ELF-1 (cell line): ENCODE measurements around the gene SFI1.
A peak's percentile ranks its signal among the peaks of the same experiment; 100 is the strongest.

Experiments
- DNase-seq: peaks from one replicate; pipeline ENCODE4 v3.0.0-alpha.2; 2016; ENCODE audit warnings: low read depth, low spot score

Gene SFI1

DNA sequence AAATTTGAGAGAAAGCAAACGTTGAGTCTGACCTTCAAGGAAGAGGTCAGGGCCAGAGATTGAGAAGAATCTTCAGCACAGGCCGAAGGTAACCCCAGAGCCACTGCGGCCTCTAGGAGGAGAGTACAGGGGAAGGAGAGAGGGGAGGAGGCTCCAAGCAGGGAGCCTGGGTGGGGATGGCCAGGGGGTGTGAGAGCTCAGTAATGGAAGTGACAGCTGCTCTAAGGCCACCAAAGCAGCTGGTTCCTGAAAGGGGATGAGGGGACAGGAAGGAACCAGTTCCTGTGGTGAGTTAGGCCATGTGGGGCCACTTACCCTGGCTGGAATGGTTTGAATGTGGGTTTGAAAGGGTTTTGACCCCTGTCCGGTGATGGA lies 119.6 kb downstream of the SFI1 start:
- DNase-seq = no peak

DNA sequence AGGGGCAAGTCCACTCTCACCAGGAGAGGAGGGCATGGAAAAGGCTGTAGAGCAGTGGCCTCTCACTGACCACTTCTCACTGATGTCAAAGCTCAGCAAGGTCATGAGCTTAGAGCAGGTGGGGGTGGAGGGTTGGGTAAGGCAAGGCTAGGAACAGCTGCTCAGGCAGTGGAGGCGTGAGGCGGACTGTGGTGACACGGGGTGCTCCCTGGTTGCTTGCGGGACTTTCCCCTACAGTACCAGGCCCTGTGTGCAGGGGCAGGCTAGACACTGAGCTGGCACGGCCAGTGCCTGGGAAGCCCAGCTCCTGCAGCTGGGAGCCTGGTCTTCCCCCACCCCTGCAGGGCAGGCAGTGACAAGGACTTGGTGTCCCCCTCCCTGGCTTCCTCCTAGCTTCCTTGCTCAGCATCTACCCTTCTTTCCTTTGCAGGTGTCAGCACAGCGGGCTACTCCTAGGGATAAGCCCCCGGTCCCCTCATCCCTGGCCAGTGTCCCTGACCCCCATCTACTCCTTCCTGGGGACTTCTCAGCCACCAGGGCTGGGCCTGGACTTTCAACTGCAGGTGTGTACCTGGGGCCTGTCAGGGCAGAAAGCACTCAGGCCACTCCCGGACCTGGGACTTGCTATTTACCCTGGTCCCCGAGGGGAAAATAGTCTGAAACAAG lies 120.1 kb downstream of the SFI1 start:
- DNase-seq = no peak

DNA sequence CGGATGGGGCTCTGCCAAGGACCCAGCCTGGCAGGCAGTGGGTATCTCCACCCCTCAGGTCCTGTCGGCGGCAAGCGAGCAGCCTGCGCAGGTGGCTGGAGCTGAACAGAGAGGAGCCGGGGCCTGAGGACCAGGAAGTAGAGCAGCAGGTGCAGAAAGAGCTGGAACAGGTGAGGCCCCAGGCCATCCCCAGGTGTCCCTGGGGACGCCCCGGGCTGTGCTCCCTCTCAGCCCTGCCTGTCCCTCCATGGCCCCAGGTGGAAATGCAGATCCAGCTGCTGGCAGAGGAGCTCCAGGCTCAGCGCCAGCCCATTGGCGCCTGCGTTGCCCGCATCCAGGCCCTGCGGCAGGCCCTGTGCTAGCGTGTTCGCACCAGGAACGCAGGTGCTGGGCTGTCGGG lies 121.7 kb downstream of the SFI1 start:
- no peak for DNase-seq

DNA sequence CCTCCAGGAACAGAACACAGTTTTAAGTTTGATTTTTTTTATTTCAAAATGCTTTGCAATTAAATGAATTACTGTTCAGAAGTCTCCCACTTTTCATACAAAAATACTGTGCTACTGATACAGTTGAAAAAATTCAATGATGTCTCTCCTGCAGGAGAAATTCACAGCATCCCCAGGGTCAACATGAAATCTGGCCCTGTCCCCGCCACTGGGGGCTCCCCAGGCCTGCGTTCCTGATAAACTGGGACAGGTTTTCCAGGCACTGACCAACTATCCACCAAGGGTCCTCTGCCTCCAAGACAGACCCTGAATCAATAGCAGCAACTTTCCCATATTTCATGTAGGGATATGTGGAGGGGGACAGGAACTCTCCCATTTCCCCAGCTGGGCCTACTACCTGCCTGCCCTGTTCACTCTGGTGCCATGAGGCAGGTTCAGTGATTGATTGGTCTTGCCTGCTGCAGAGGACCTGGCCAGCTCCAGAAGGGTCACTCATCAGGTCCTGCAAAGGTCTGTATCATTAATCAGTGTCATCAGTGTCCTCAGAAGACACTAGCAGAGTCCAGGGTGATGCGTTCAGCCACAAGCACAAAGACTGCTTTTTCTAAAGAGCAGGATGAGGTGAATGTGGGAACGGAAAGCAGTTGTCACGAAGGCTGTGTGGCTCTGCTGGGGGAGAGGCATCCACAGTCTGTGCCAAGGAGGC lies 122.3 kb downstream of the SFI1 start:
- DNase-seq = no peak

DNA sequence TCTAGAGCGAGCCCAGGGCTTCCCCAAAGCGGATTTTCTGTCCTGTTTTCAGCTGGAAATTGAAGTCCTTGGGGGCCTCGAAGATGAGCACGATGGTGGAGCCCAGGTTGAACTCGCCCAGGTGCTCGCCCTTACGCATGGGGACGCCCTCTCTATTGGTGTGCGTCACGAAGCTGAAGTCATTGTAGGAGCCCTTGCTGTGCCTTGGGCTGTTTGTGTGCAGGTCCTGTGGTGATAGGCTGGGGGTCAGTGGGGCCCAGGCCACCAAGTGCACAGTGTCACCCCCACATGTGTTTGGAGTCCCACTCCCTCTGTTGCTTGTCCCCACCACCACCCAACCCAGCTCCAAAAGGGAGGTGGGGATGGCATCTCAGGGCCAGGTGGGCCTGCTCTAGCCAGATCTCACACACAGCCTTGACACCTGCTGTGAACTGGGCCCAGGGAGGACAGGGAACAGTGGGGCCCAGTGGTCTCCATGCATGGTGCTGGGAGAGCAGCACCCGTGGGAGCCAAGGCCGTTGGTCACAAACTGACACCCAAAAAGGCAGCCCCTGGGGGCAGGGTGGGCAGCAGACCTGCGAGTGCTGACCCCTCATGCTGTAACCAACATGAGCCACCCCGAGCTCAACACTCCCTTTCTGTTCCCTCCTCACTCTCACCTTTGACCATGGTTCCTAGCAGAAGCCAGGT lies 123.4 kb downstream of the SFI1 start:
- DNase-seq = no peak

GRCh38 chr22:31620756-31621480 lies 124.6 kb downstream of the SFI1 start:
- no peak for DNase-seq

DNA sequence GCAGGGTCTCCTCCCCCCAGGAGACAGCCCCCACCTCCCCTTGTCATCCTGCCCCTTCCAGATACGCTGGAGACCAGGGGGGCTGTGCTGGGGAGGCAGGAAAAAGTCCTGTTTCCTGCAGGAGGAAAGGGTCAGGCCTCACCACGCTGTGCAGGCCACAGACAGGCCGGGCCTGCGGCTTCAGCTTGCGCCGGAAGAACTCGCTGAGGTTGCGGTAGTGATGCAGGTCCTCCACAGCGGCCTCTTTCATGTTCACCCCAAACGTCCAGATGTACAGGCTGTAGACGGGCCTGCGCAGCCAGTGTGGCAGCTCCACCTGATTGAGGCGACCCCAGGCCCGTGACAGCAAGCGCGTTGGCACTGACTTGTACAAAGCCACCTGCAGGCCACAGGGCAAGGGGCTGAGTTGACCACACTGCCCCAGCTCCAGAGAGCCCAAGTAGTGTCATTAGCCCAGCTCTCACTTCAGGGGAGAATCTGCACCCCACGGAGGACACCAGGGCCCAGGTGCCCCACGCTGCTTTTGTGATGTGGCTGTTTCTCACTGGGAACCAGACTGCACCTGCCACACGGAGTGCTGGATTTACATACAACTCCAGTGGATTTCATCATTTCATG lies 125.3 kb downstream of the SFI1 start:
- no peak for DNase-seq

GRCh38 chr22:31622980-31623379 lies 126.6 kb downstream of the SFI1 start:
- no peak for DNase-seq

DNA sequence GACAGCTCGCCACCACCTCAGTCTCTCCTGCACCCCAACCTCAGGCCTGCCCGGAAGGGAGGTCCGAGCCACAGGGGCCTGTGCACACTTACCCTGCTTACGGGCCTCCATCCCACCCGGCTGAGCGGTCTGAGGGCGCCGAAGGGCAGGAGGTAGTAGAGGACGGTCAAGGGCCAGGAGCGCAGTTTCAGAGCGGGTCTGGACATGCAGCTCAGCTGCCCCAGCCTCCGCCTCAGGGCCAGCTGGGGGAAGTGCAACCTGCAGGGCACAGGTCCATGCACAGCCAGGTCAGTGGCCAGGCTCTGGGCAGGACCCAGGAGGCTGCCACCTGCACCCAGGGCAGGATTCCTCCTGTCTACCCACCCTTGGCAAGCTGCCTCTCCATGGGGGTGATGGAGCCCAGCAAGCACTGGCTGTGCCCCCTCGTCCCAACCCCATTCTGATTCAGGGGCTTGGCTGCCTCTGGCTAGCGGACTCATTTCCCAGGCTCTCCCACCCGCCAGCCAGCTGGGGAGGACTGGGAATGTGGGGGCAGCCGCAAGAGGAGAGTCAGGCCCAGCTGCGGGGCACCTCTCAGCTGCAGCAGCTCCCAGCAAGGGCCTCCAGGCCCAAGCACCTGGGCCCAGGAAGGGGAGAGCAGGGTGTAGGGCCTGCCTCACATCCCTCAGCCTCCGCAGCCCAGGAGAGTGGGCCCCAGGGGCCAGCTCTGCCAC lies 127.4 kb downstream of the SFI1 start:
- no peak for DNase-seq

DNA sequence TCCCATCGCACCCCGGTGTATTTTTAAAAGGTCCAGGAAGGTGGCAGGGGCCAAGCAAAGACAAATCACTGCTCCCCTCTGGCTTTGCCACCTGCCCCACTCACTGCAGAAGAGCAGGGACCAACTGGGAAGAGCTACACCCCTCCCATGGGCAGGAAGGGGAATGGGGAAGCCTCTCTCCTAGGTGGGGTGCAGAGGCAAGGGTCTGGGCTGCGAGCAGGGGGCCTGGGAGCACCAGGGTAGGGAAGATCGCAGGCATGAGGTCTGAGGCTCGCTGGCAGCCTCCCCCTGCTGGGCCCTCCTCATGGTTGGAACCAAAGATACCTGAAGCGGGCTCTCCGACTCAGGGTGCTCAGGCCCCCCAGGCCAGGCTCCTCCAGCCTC lies 128.9 kb downstream of the SFI1 start:
- no peak for DNase-seq

DNA sequence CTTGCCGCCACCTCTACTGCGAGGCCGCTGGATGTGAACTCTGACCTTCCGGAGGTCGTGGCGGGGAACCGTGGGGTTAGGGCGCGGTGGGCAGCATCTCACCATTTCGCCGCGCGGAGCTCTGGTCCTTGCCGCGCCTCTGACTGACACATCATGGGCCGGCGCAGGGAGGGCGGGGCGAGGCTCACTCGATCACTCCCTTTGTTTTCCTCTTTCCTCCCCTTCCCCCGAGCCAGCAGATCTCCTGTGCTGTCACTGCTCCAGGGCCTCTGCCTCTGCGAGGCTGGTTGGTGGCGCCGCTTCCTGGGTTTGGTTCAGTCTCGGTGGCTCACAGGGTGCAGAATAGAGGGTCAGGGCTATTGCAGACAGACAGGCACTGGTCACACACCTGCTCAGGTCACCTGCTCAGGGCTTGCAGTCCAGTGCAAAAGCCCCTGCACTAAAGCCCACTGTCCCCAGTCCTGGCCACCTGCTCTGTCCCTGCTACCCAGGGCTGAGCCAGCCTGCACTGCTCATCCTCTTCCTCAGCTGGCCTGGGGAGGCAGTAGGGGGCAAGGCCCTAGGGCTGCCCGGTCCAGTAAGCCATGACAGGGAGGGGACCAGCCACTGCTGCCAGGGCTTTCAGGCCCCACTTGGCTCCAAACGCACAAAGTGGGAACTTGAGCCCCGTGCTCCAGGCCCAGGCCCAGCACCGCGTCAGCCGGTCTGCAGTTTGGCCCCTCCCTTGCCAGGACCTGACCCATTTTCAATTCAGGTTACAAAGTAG lies 129.5 kb downstream of the SFI1 start:
- peak; percentile 92 for DNase-seq

- peak; percentile 42 for DNase-seq
Observed at GRCh38 chr22:31626427-31627150, 130.3 kb downstream of the SFI1 start.

DNA sequence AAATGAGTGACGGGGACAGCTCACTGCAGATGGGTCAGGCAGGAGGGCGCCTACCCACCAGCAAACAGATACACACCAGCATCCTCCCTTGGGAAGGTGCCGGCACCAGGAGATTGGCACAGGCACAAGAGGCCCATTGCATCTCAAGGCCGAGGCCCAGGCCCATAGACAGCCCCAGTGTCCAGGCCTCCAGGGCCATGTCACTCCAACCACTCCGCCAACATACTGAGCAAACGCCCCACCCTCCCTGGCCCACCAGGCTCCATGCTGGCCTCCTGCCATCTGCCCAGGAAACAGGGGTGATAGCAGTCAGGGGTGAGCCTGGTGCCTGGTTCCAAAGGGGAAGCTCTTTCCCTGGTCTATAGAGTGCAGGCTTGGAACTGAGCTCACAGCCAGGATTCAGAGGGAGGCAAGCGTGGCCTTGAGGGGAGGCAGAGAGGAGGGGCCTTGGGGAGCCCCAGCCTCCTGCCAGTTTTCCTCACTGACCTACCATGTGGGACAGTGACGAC lies 130.9 kb downstream of the SFI1 start:
- no peak for DNase-seq

DNA sequence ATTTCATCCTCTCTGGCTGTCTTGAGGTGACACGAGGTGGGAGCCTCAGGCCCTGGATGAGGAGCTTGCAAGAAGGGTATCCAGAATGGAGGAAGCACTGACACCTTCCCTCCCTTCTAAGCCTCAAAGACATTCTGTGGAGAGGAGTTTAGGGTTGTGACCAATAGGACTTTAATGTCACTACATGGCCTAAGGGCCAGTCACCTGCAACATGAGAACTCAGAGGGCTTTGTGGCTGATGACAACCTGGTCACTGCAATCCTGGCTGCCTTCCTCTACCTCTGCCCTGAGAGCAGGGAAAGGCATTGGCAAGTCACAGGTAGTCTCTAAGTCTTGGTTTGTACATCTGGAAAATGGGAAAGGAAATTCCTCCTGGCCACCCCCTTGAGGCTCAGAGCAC lies 132.0 kb downstream of the SFI1 start:
- no peak for DNase-seq

GRCh38 chr22:31628969-31629708 lies 132.8 kb downstream of the SFI1 start:
- DNase-seq = no peak

DNA sequence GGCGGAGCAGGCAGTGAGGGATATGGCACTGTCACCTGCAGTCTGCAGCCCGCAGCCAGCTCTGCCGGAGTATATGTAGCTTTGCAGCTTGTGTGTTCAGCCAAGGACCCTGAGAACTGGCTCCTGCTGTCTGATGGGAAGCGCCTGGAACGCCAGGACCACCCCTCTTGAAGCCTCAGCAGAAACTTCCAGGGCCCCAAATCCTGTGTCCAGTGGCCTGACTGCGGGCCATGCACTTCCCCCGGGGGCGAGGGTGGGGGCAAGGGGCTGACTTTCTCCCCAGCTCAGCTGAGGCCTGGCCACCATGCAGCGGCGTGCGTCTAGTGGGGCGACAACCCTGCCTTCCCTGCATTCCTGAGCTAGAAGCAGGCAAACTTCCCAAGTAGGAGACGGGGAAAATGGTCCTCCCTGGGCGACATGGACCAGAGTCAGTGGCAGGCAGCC lies 133.4 kb downstream of the SFI1 start:
- peak; percentile 39 for DNase-seq

DNA sequence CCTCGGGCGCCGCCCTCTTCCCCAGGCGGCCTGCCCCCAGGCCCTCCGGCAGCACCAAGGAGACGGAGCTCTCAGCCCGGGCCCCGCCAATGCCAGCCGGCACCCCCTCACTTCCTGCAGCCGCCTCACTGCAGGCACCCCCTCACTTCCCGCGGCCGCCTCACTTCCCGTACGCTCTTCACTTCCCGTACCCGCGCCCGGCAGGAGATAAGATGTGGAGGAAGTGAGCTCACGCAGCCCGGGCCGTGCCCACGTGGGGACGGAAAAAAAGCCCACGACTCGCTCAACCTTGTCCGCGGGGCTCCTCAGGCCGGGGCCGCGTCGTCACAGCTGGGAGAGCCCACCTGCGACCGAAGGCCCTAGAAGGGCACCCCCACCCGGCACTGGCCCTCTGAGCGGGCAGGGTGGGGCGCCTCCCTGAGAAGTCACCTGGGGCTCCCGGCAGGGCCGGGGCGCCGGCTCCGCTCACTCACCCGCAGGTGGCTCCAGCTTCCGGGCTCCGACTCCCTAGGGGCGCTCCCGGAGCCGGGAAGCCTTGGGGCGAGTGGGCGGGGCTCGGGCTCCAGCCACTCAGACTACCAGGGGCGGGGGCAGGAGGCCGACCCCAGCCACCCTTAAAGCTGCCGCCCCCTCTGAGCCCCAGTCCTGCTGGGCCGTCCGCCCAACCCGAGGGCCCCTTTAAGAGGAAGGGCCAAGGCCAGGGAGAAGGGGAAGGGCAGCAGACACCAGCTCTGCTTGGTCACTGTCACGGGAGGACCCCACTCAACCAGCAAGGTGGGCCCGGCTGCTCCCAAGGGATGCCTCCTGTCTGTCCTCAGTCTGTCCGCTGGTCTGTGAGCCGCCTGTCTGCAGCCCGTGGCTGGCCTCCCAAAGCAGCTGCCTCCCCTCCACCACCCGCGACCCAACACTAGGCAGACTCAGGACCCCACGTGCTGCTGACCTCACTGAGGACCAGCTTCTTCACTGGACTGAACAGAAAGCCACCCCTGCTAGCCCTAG lies 134.3 kb downstream of the SFI1 start:
- DNase-seq = peak; percentile 76

DNA sequence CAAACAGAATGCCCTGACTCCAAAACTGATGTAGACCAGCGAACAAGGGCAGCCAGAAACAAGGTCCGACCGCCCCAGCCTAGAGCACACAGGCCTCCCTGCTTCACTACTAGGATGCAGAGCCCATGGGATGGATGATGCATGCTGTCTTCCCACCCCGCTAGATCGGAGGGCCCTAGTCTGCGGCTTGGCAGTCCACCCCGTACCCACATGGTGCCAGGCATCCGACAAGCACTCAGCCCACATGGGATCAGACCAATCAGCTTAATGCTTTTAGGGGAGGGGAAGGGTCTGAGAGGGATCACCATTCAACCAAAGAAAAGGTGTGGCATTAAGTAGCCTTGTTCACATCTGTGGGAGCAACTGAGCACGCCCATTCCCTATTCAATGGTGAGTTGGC lies 135.1 kb downstream of the SFI1 start:
- DNase-seq = no peak
